ENCODE measurements around the gene NOL12. TPM values are rescaled to one million over a fixed set of nuclear protein-coding genes. Genes with fewer than 3 reads are reported as not detected.

Gene NOL12
- total RNA-seq, 1 experiment from 2014 or later: 45.1 TPM

- peak; percentile 87 for DNase-seq (ENCODE audit: low read depth)
Measured at GRCh38 chr22:37742376-37743171, 56.4 kb downstream of the NOL12 start.

Other genes starting within 250 kb of the NOL12 start
- 0.17 and 1.3 TPM in 2 replicates for gene MFNG, start 200.0 kb upstream of the NOL12 start, total RNA-seq (2014; rRNA removed)
- 22.4 and 23.0 TPM in 2 replicates for gene CARD10, start 166.9 kb upstream of the NOL12 start, total RNA-seq (2014; rRNA removed)
- 49.0 and 52.9 TPM in 2 replicates for gene CDC42EP1, start 125.9 kb upstream of the NOL12 start, total RNA-seq (2014; rRNA removed)
- gene LGALS2, start 106.3 kb upstream of the NOL12 start, total RNA-seq (2014; rRNA removed): not detected in 2 replicates
- gene GGA1, start 77.5 kb upstream of the NOL12 start, total RNA-seq (2014; rRNA removed): 53.3 and 58.4 TPM in 2 replicates
- 1.7 and 3.5 TPM in 2 replicates for gene SH3BP1, start 46.7 kb upstream of the NOL12 start, total RNA-seq (2014; rRNA removed)
- gene PDXP, start 27.6 kb upstream of the NOL12 start, total RNA-seq (2014; rRNA removed): 38.7 and 45.1 TPM in 2 replicates
- gene LGALS1, start 10.7 kb upstream of the NOL12 start, total RNA-seq (2014; rRNA removed): 5,161 and 10,139 TPM in 2 replicates
- 128 and 137 TPM in 2 replicates for gene TRIOBP, start 10.7 kb downstream of the NOL12 start, total RNA-seq (2014; rRNA removed)
- gene GCAT, start 121.6 kb downstream of the NOL12 start, total RNA-seq (2014; rRNA removed): 21.2 and 23.4 TPM in 2 replicates
- gene GALR3, start 137.0 kb downstream of the NOL12 start, total RNA-seq (2014; rRNA removed): not detected in 2 replicates
- gene ANKRD54, start 158.0 kb downstream of the NOL12 start, total RNA-seq (2014; rRNA removed): 49.5 and 55.0 TPM in 2 replicates
- 311 and 345 TPM in 2 replicates for gene EIF3L, start 163.1 kb downstream of the NOL12 start, total RNA-seq (2014; rRNA removed)
- 52.0 and 54.6 TPM in 2 replicates for gene MICALL1, start 220.0 kb downstream of the NOL12 start, total RNA-seq (2014; rRNA removed)